Caco-2 (cell line): ENCODE measurements around the gene NLK. TPM values are rescaled to one million over a fixed set of nuclear protein-coding genes. Genes with fewer than 3 reads are reported as not detected.
"Not testable (repeated sequence)": the region's sequence is repeated elsewhere in the genome, so short reads cannot be mapped to it uniquely, and the experiment has no call there.

ENCODE experiments used
- BruUV-seq: library from RNA; stranded (reverse); fragments of 400-500 nt; replicated peaks from 2 replicates; lab custom pipeline; 2021; lab: Mats Ljungman, UMichigan
- CTCF ChIA-PET: fragments of 300-600 bp; sonication (Branson Sonifier 250); formaldehyde crosslinking; loops from one replicate; lab custom pipeline; 2022; ENCODE audit warnings: antibody characterized with exemption; lab: Charles Lee
- POLR2A ChIA-PET: fragments of 300-600 bp; sonication (Branson Sonifier 250); formaldehyde crosslinking; loops from one replicate; lab custom pipeline; 2022; ENCODE audit warnings: antibody characterized with exemption; lab: Charles Lee
- DNase-seq, 2 experiments: peaks; one replicate each; pipeline versions ENCODE4 v3.0.0 to v3.0.0-alpha.2; 2020 to 2022
- H3K27me3 ChIP-seq: replicated peaks from 2 replicates; pipeline ENCODE4 v1.6.0; 2011; ENCODE audit warnings: low read length; ENCODE audit not compliant: control insufficient read depth, insufficient read depth
- H3K36me3 ChIP-seq: 2 replicates; pipeline ENCODE4 v1.5.1; 2011; ENCODE audit warnings: low read length; ENCODE audit not compliant: control insufficient read depth, insufficient read depth
- H3K4me1 ChIP-seq: fragments of 250-450 bp; sonication (Bioruptor Pico); 2 replicates; pipeline ENCODE4 v1.5.1; 2020; ENCODE audit warnings: mild to moderate bottlenecking
- H3K4me3 ChIP-seq: 2 replicates; pipeline ENCODE4 v1.5.1; 2011; ENCODE audit warnings: low read depth, mild to moderate bottlenecking, control low read depth, low read length
- H3K9me3 ChIP-seq: fragments of 250-450 bp; sonication (Bioruptor Pico); 2 replicates; pipeline ENCODE4 v1.5.1; 2020; ENCODE audit warnings: mild to moderate bottlenecking, moderate library complexity
- H3K27ac Mint-ChIP-seq: one replicate; pipeline ENCODE4 v1.8.0; 2022; ENCODE audit warnings: mixed read lengths; ENCODE audit not compliant: unreplicated experiment
- H3K27me3 Mint-ChIP-seq: one replicate; pipeline ENCODE4 v1.8.0; 2022; ENCODE audit warnings: mixed read lengths; ENCODE audit not compliant: insufficient read depth, unreplicated experiment
- H3K36me3 Mint-ChIP-seq: one replicate; pipeline ENCODE4 v1.8.0; 2022; ENCODE audit warnings: mild to moderate bottlenecking, mixed read lengths; ENCODE audit not compliant: insufficient read depth, unreplicated experiment
- H3K4me1 Mint-ChIP-seq: one replicate; pipeline ENCODE4 v1.8.0; 2022; ENCODE audit warnings: low read depth, mixed read lengths; ENCODE audit not compliant: unreplicated experiment
- H3K4me3 Mint-ChIP-seq: one replicate; pipeline ENCODE4 v1.8.0; 2022; ENCODE audit warnings: mild to moderate bottlenecking, moderate library complexity, mixed read lengths; ENCODE audit not compliant: unreplicated experiment
- H3K9me3 Mint-ChIP-seq: one replicate; pipeline ENCODE4 v1.8.0; 2022; ENCODE audit warnings: mixed read lengths; ENCODE audit not compliant: unreplicated experiment
- intact Hi-C: fragments of 100-400 bp; cut with micrococcal nuclease; formaldehyde crosslinking; loops from one replicate; pipeline ENCODE4 v1.10.0; 2022; ENCODE audit not compliant: unreplicated experiment
- total RNA-seq: library from RNA; stranded (reverse); gene quantifications from 2 replicates; pipeline ENCODE4 v1.2.3, GENCODE V29; 2022
- TF ChIP-seq, protein P1 (sequence below), 2 experiments: fragments of 200-600 bp in 1 of 2; IDR thresholded peaks; 1 replicate in 1 of 2; 2 replicates in 1 of 2; pipeline versions ENCODE4 v1.5.1 to v1.8.0; 2011 to 2022; ENCODE audit warnings: antibody characterized with exemption in 1 of 2, control low read depth in 1 of 2, inconsistent platforms in 1 of 2, low read depth in 1 of 2, low read length in 1 of 2, mild to moderate bottlenecking in 1 of 2, moderate library complexity in 1 of 2; ENCODE audit not compliant: insufficient read depth in 1 of 2, severe bottlenecking in 1 of 2, unreplicated experiment in 1 of 2

The NLK gene
- total RNA-seq, 1 experiment from 2014 or later: 87.3 TPM

GRCh38 chr17:28072936-28073533 lies 30.6 kb downstream of the NLK start:
- no peak for DNase-seq
- H3K27me3 Mint-ChIP-seq: no peaks in the 10 kb centered on the region
- H3K36me3 ChIP-seq: no peaks in the 10 kb centered on the region
- peaks cover 22% of the 10 kb centered on the region for H3K9me3 Mint-ChIP-seq
- ChIA-PET POLR2A (no interaction called here), CTCF (no interaction called here)
- TF ChIP-seq, protein P1, sequence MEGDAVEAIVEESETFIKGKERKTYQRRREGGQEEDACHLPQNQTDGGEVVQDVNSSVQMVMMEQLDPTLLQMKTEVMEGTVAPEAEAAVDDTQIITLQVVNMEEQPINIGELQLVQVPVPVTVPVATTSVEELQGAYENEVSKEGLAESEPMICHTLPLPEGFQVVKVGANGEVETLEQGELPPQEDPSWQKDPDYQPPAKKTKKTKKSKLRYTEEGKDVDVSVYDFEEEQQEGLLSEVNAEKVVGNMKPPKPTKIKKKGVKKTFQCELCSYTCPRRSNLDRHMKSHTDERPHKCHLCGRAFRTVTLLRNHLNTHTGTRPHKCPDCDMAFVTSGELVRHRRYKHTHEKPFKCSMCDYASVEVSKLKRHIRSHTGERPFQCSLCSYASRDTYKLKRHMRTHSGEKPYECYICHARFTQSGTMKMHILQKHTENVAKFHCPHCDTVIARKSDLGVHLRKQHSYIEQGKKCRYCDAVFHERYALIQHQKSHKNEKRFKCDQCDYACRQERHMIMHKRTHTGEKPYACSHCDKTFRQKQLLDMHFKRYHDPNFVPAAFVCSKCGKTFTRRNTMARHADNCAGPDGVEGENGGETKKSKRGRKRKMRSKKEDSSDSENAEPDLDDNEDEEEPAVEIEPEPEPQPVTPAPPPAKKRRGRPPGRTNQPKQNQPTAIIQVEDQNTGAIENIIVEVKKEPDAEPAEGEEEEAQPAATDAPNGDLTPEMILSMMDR (IDR thresholded peaks at IDR 0.05; ENCODE audit: insufficient read depth in 1 of 2, low read depth in 1 of 2, low read length in 1 of 2, severe bottlenecking in 1 of 2, unreplicated experiment in 1 of 2): no peak
- no TSS peak for BruUV-seq
- H3K4me1 Mint-ChIP-seq: peaks cover 14% of the 10 kb centered on the region
- peaks cover 23% of the 10 kb centered on the region for H3K9me3 ChIP-seq
- intact Hi-C loops: no loop called here
- peak overlapping the region; percentile 1 for H3K27ac Mint-ChIP-seq
- H3K4me3 Mint-ChIP-seq: no peak overlapping the region
- peaks cover 29% of the 10 kb centered on the region for H3K36me3 Mint-ChIP-seq
- H3K4me3 ChIP-seq: no peak overlapping the region
- no peaks in the 10 kb centered on the region for H3K27me3 ChIP-seq
- no peaks in the 10 kb centered on the region; the same call in 1 of the 2 replicates for H3K4me1 ChIP-seq

DNA sequence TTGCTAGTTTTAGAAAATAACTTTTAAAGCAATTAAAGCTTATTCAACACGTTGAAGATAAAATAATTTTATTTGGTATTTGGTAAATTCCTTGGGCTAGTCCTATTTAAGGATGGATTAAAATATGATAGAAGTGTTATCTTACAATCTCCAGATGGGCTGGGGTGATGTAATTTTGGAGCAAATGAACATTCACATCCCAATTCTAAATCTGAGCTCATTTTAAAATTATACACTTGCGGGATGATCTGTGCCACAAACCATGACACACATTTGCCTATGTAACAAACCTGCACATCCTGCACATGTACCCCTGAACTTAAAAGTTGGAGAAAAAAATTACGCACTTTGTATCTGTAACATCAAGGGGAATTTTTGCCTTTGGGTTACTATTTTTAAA lies 31.5 kb downstream of the NLK start:
- intact Hi-C loops: no loop called here
- Mint-ChIP-seq H3K36me3 (peaks cover 25% of the 10 kb centered on the region), H3K9me3 (peaks cover 22% of the 10 kb centered on the region), H3K4me3 (no peak overlapping the region), H3K27me3 (no peaks in the 10 kb centered on the region), H3K4me1 (peaks cover 14% of the 10 kb centered on the region), H3K27ac (no peak overlapping the region)
- TF ChIP-seq, protein P1 (IDR thresholded peaks at IDR 0.05; ENCODE audit: insufficient read depth in 1 of 2, low read depth in 1 of 2, low read length in 1 of 2, severe bottlenecking in 1 of 2, unreplicated experiment in 1 of 2): no peak
- DNase-seq: no peak
- H3K36me3 ChIP-seq: no peaks in the 10 kb centered on the region
- H3K9me3 ChIP-seq: peaks cover 23% of the 10 kb centered on the region
- no peaks in the 10 kb centered on the region; the same call in 1 of the 2 replicates for H3K4me1 ChIP-seq
- ChIA-PET POLR2A (no interaction called here), CTCF (no interaction called here)
- no peaks in the 10 kb centered on the region for H3K27me3 ChIP-seq
- BruUV-seq: no TSS peak
- H3K4me3 ChIP-seq: no peak overlapping the region

DNA sequence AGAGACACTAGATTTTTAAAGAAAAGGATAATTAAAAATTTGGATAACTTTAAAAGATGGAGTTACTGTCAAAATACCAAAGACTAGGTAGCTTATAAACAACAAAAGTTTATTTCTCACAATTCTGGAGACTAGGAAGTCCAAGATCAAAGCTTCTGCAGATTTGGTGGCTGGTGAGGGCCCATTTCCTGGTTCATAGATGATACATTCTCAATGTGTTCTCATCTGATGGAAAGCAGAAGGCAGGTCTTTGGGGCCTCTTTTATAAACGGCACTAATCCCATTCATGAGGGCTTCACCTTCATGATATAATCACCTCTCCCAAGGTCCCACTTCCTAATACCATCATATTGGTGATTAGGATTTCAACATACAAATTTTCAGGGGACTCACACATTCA lies 33.7 kb downstream of the NLK start:
- Mint-ChIP-seq H3K4me3 (no peak overlapping the region), H3K27ac (no peak overlapping the region), H3K4me1 (peaks cover 28% of the 10 kb centered on the region), H3K27me3 (no peaks in the 10 kb centered on the region), H3K9me3 (peaks cover 18% of the 10 kb centered on the region), H3K36me3 (peaks cover 20% of the 10 kb centered on the region)
- Histone ChIP-seq H3K36me3 (no peaks in the 10 kb centered on the region), H3K4me3 (no peak overlapping the region), H3K27me3 (no peaks in the 10 kb centered on the region), H3K9me3 (peaks cover 9% of the 10 kb centered on the region), H3K4me1 (peaks cover 10% of the 10 kb centered on the region)
- TF ChIP-seq, protein P1 (IDR thresholded peaks at IDR 0.05; ENCODE audit: insufficient read depth in 1 of 2, low read depth in 1 of 2, low read length in 1 of 2, severe bottlenecking in 1 of 2, unreplicated experiment in 1 of 2): no peak
- POLR2A ChIA-PET: no interaction called here
- intact Hi-C loops: no loop called here
- CTCF ChIA-PET: interaction anchor here (1.0 kb wide), 1 partner anchor 35 kb away, joined by 3 read pairs; no protein-coding TSS in a partner anchor
- DNase-seq: no peak
- no TSS peak for BruUV-seq

DNA sequence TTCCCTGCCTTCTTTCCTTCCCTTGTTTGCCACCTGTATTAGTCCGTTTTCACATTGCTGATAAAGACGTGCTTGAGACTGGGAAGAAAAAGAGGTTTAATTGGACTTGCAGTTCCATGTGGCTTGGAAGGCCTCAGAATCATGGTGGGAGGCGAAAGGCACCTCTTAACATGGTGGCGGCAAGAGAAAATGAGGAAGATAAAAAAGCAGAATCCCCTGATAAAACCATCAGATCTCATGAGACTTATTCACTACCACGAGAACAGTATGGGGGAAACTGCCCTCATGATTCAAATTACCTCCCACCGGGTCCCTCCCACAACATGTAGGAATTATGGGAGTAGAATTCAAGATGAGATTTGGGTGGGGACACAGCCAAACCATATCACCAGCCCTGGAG lies 34.7 kb downstream of the NLK start:
- H3K4me3 ChIP-seq, H3K27ac Mint-ChIP-seq, H3K27me3 ChIP-seq, H3K9me3 Mint-ChIP-seq, H3K36me3 Mint-ChIP-seq, intact Hi-C loops, POLR2A ChIA-PET, DNase-seq, H3K27me3 Mint-ChIP-seq, H3K36me3 ChIP-seq, H3K9me3 ChIP-seq, CTCF ChIA-PET, BruUV-seq, H3K4me3 Mint-ChIP-seq: not testable (repeated sequence)
- H3K4me1 ChIP-seq: peaks cover 20% of the 10 kb centered on the region
- peaks cover 36% of the 10 kb centered on the region for H3K4me1 Mint-ChIP-seq
